ENCODE data around the gene CDH4.
A peak's percentile ranks its signal among the peaks of the same experiment; 100 is the strongest.

CDH4 gene

DNA sequence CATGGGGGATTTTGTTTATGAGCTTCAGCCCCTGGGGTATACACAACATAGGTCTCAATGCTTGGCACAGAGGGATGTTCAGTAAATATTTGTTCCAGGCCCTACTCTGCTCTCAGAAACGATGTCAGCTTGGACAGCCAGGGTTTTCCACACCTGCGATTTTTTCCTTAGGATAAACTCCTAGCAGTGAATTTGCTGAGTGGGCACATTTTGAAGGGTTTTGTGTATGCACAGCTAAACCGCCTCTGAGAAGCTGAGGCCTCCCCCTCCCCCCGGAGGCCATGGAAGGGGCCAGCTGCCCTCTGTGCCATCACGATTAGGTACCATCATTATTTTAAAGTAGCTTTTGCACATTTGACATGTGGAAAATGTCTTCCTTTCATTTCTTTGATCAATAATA lies 614.1 kb downstream of the CDH4 start:
- Histone ChIP-seq H3K79me1 (ENCODE audit: low read depth, low read length) (no peaks in the 10 kb centered on the region), H3K23ac (ENCODE audit: low read depth, low read length, poor library complexity) (no peak overlapping the region), H3K9me3 (replicated peaks in 1 of 2; ENCODE audit: control insufficient read depth in 2 of 2, insufficient read depth in 1 of 2, low read depth in 1 of 2, low read length in 2 of 2) (peaks cover 9 to 12% of the 10 kb centered on the region in 2 donors), H3K36me3 (replicated peaks in 1 of 2; ENCODE audit: control insufficient read depth in 2 of 2, insufficient read depth in 2 of 2, low read length in 2 of 2) (no peaks in the 10 kb centered on the region), H2AK5ac (ENCODE audit: low read depth, low read length) (no peak overlapping the region), H2BK12ac (ENCODE audit: low read length) (no peak overlapping the region), H3K4ac (ENCODE audit: low read length) (no peak overlapping the region), H2BK120ac (ENCODE audit: low read depth, low read length) (no peak overlapping the region), H2BK15ac (ENCODE audit: low read length) (no peak overlapping the region), H2BK5ac (ENCODE audit: low read length) (no peak overlapping the region), H2AFZ (ENCODE audit: low read length) (no peak overlapping the region), H4K91ac (ENCODE audit: low read depth, low read length, poor library complexity) (no peak overlapping the region), H3K4me2 (ENCODE audit: insufficient read depth, low read length, poor library complexity, severe bottlenecking) (no peak overlapping the region), H3K4me1 (ENCODE audit: control insufficient read depth in 2 of 2, insufficient read depth in 1 of 2, low read depth in 1 of 2, low read length in 2 of 2) (no peaks in the 10 kb centered on the region), H3K27me3 (ENCODE audit: control insufficient read depth in 3 of 3, insufficient read depth in 3 of 3, low read depth in 1 of 3, low read length in 3 of 3) (no peaks in the 10 kb centered on the region), H3K18ac (ENCODE audit: low read length) (no peak overlapping the region), H3K14ac (ENCODE audit: low read length) (no peak overlapping the region), H3K27ac (replicated peaks; ENCODE audit: low read length) (no peak overlapping the region), H3K9ac (ENCODE audit: low read depth, low read length, poor library complexity) (no peak overlapping the region), H3K4me3 (ENCODE audit: low read length in 2 of 2) (no peak overlapping the region), H4K8ac (ENCODE audit: low read depth, low read length) (no peak overlapping the region)
- no peak for DNase-seq (ENCODE audit: low spot score)
- no CpG with 5 or more reads among the region's 5 CpGs for WGBS, 2 donors (ENCODE audit: extremely low coverage in 2 of 2, insufficient read length in 2 of 2, insufficient replicate concordance in 1 of 2)

DNA sequence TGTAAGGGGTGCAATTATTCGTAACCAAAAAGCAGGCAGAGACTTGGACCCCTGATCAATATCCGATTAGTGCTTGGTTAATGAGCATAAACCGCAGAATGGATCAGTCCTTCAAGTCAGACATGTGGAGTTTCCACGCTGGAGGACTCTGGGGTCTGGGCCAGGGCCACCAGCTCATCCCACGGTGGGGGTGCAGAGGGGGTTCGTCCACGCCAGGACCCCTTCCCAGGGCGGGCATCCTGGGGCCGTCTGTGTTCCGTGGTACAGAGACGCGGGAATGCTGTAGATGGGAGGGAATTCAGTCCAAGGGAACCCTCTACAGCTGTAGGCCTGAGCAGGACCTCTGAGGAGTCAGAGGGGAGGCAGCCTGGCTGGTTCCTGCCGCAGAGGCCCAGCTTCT lies 615.9 kb downstream of the CDH4 start:
- no peaks in the 10 kb centered on the region for H3K4me1 ChIP-seq (ENCODE audit: control insufficient read depth in 2 of 2, insufficient read depth in 1 of 2, low read depth in 1 of 2, low read length in 2 of 2)
- H3K9me3 ChIP-seq (replicated peaks in 1 of 2; ENCODE audit: control insufficient read depth in 2 of 2, insufficient read depth in 1 of 2, low read depth in 1 of 2, low read length in 2 of 2), result peaks cover 17 to 18% of the 10 kb centered on the region in 2 donors
- H2BK5ac ChIP-seq (ENCODE audit: low read length), result no peak overlapping the region
- no peak overlapping the region for H2BK12ac ChIP-seq (ENCODE audit: low read length)
- DNase-seq (ENCODE audit: low spot score), result no peak
- no peak overlapping the region for H3K18ac ChIP-seq (ENCODE audit: low read length)
- no peak overlapping the region for H3K4ac ChIP-seq (ENCODE audit: low read length)
- H3K27ac ChIP-seq (replicated peaks; ENCODE audit: low read length), result no peak overlapping the region
- no peak overlapping the region for H3K23ac ChIP-seq (ENCODE audit: low read depth, low read length, poor library complexity)
- H2BK15ac ChIP-seq (ENCODE audit: low read length), result no peak overlapping the region
- no peak overlapping the region for H2BK120ac ChIP-seq (ENCODE audit: low read depth, low read length)
- H4K8ac ChIP-seq (ENCODE audit: low read depth, low read length), result peak overlapping the region; percentile 55
- peak overlapping the region; percentile 36 for H3K9ac ChIP-seq (ENCODE audit: low read depth, low read length, poor library complexity)
- no peaks in the 10 kb centered on the region for H3K36me3 ChIP-seq (replicated peaks in 1 of 2; ENCODE audit: control insufficient read depth in 2 of 2, insufficient read depth in 2 of 2, low read length in 2 of 2)
- H3K14ac ChIP-seq (ENCODE audit: low read length), result peak overlapping the region; percentile 85
- no peak overlapping the region for H4K91ac ChIP-seq (ENCODE audit: low read depth, low read length, poor library complexity)
- no peaks in the 10 kb centered on the region for H3K27me3 ChIP-seq (ENCODE audit: control insufficient read depth in 3 of 3, insufficient read depth in 3 of 3, low read depth in 1 of 3, low read length in 3 of 3)
- no peak overlapping the region for H3K4me2 ChIP-seq (ENCODE audit: insufficient read depth, low read length, poor library complexity, severe bottlenecking)
- no peak overlapping the region for H2AK5ac ChIP-seq (ENCODE audit: low read depth, low read length)
- H3K79me1 ChIP-seq (ENCODE audit: low read depth, low read length), result peaks cover 3% of the 10 kb centered on the region
- no CpG with 5 or more reads among the region's 13 CpGs for WGBS, 2 donors (ENCODE audit: extremely low coverage in 2 of 2, insufficient read length in 2 of 2, insufficient replicate concordance in 1 of 2)
- no peak overlapping the region for H2AFZ ChIP-seq (ENCODE audit: low read length)
- no peak overlapping the region for H3K4me3 ChIP-seq (ENCODE audit: low read length in 2 of 2)

DNA sequence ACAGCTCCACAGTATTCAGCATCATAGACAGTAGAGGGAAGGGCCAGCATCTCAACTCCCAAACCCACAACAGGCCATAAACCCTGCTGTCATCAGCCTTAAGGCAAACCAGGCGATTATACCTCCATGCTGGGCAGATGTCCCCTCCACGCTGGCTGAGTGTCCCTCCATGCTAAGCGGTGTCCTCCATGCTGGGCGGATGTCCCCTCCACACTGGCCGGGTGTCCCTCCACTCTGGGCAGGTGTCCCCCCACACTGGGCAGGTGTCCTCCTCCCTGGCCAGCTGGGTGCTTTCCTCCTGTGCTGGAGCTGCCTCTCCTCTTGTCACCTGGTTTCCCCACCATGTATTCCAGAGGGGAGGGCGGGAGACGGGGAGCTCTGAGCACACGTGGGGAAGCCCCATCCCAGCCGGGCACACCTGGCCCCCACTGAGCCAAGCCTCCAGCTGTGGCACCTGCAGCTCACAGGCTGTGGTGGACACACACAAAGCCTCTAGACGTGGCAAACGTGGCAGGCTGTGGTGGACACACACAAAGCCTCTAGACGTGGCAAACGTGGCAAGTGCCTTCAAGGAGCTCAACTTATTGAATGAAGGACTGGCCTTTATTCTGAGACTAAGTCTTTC lies 616.5 kb downstream of the CDH4 start:
- no peak overlapping the region for H3K18ac ChIP-seq (ENCODE audit: low read length)
- H2BK12ac ChIP-seq (ENCODE audit: low read length), result no peak overlapping the region
- H2BK15ac ChIP-seq (ENCODE audit: low read length), result no peak overlapping the region
- DNase-seq (ENCODE audit: low spot score), result no peak
- peak overlapping the region; percentile 85 for H3K14ac ChIP-seq (ENCODE audit: low read length)
- no peak overlapping the region for H3K23ac ChIP-seq (ENCODE audit: low read depth, low read length, poor library complexity)
- H3K79me1 ChIP-seq (ENCODE audit: low read depth, low read length), result peaks cover 3% of the 10 kb centered on the region
- no peaks in the 10 kb centered on the region for H3K4me1 ChIP-seq (ENCODE audit: control insufficient read depth in 2 of 2, insufficient read depth in 1 of 2, low read depth in 1 of 2, low read length in 2 of 2)
- H3K4me3 ChIP-seq (ENCODE audit: low read length in 2 of 2), result no peak overlapping the region
- no peak overlapping the region for H3K4ac ChIP-seq (ENCODE audit: low read length)
- H2AK5ac ChIP-seq (ENCODE audit: low read depth, low read length), result no peak overlapping the region
- H3K27ac ChIP-seq (replicated peaks; ENCODE audit: low read length), result no peak overlapping the region
- H3K27me3 ChIP-seq (ENCODE audit: control insufficient read depth in 3 of 3, insufficient read depth in 3 of 3, low read depth in 1 of 3, low read length in 3 of 3), result no peaks in the 10 kb centered on the region
- H3K9me3 ChIP-seq (replicated peaks in 1 of 2; ENCODE audit: control insufficient read depth in 2 of 2, insufficient read depth in 1 of 2, low read depth in 1 of 2, low read length in 2 of 2), result peaks cover 17 to 18% of the 10 kb centered on the region in 2 donors
- no peaks in the 10 kb centered on the region for H3K36me3 ChIP-seq (replicated peaks in 1 of 2; ENCODE audit: control insufficient read depth in 2 of 2, insufficient read depth in 2 of 2, low read length in 2 of 2)
- WGBS, 2 donors (ENCODE audit: extremely low coverage in 2 of 2, insufficient read length in 2 of 2, insufficient replicate concordance in 1 of 2), result no CpG with 5 or more reads among the region's 13 CpGs
- peak overlapping the region; percentile 36 for H3K9ac ChIP-seq (ENCODE audit: low read depth, low read length, poor library complexity)
- H4K8ac ChIP-seq (ENCODE audit: low read depth, low read length), result no peak overlapping the region
- no peak overlapping the region for H2BK120ac ChIP-seq (ENCODE audit: low read depth, low read length)
- H4K91ac ChIP-seq (ENCODE audit: low read depth, low read length, poor library complexity), result no peak overlapping the region
- no peak overlapping the region for H3K4me2 ChIP-seq (ENCODE audit: insufficient read depth, low read length, poor library complexity, severe bottlenecking)
- H2AFZ ChIP-seq (ENCODE audit: low read length), result no peak overlapping the region
- no peak overlapping the region for H2BK5ac ChIP-seq (ENCODE audit: low read length)

DNA sequence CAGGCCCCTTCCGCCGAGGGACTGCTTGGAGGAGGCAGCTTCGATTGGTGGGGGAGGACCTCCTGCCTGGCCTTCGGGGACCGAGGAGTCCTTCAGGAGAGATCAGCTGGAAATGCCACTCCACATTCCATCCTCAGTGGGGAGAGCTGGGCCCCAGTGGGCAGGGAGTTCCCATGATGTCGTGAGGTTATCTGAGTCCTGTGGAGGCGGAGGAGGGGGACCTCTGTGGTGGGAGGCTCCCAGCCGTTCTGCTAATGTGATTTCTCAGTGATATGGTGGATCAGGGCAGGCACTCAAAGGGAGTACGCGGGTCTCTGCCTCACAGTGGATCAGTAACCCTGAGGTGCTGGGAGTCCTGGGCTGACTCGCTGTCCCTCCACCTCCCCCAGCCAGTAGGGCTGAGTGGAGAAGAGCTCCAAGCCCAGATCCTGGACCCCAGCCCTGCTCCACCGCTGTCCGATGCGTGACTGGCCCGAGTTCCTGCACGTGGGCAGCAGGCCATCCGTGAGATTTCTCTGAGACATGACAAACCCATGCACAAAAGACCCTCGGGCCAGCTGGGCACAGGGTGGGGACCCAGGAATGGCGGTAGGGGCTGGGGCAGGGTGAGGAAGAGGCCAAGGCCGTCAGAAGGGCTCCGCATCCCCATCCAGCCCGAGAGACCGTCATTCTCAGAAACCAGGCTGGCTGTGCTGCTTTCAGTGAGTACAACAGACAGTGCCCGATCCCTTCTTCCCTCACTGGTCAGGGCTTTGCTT lies 617.9 kb downstream of the CDH4 start:
- H3K4me3 ChIP-seq (ENCODE audit: low read length in 2 of 2), result peak overlapping the region in 1 of 2 donors; percentile 5
- no peak overlapping the region for H2BK12ac ChIP-seq (ENCODE audit: low read length)
- no peak overlapping the region for H4K91ac ChIP-seq (ENCODE audit: low read depth, low read length, poor library complexity)
- no peak overlapping the region for H2BK120ac ChIP-seq (ENCODE audit: low read depth, low read length)
- peak overlapping the region; percentile 77 for H3K18ac ChIP-seq (ENCODE audit: low read length)
- peak overlapping the region; percentile 10 for H3K14ac ChIP-seq (ENCODE audit: low read length)
- no CpG with 5 or more reads among the region's 24 CpGs for WGBS, 2 donors (ENCODE audit: extremely low coverage in 2 of 2, insufficient read length in 2 of 2, insufficient replicate concordance in 1 of 2)
- no peak overlapping the region for H2BK15ac ChIP-seq (ENCODE audit: low read length)
- H3K79me1 ChIP-seq (ENCODE audit: low read depth, low read length), result peaks cover 3% of the 10 kb centered on the region
- H3K36me3 ChIP-seq (replicated peaks in 1 of 2; ENCODE audit: control insufficient read depth in 2 of 2, insufficient read depth in 2 of 2, low read length in 2 of 2), result no peaks in the 10 kb centered on the region
- H3K4me2 ChIP-seq (ENCODE audit: insufficient read depth, low read length, poor library complexity, severe bottlenecking), result no peak overlapping the region
- no peaks in the 10 kb centered on the region for H3K27me3 ChIP-seq (ENCODE audit: control insufficient read depth in 3 of 3, insufficient read depth in 3 of 3, low read depth in 1 of 3, low read length in 3 of 3)
- H3K4me1 ChIP-seq (ENCODE audit: control insufficient read depth in 2 of 2, insufficient read depth in 1 of 2, low read depth in 1 of 2, low read length in 2 of 2), result no peaks in the 10 kb centered on the region
- no peak overlapping the region for H2AK5ac ChIP-seq (ENCODE audit: low read depth, low read length)
- H3K27ac ChIP-seq (replicated peaks; ENCODE audit: low read length), result no peak overlapping the region
- no peak overlapping the region for H3K4ac ChIP-seq (ENCODE audit: low read length)
- H3K23ac ChIP-seq (ENCODE audit: low read depth, low read length, poor library complexity), result peak overlapping the region; percentile 69
- no peak for DNase-seq (ENCODE audit: low spot score)
- peaks cover 15 to 18% of the 10 kb centered on the region in 2 donors for H3K9me3 ChIP-seq (replicated peaks in 1 of 2; ENCODE audit: control insufficient read depth in 2 of 2, insufficient read depth in 1 of 2, low read depth in 1 of 2, low read length in 2 of 2)
- no peak overlapping the region for H2BK5ac ChIP-seq (ENCODE audit: low read length)
- H3K9ac ChIP-seq (ENCODE audit: low read depth, low read length, poor library complexity), result no peak overlapping the region
- no peak overlapping the region for H2AFZ ChIP-seq (ENCODE audit: low read length)
- H4K8ac ChIP-seq (ENCODE audit: low read depth, low read length), result no peak overlapping the region
